Aorta (tissue), 5 donors: Measurements from ENCODE around the gene STX8. TPM values are rescaled to one million over a fixed set of nuclear protein-coding genes. Genes with fewer than 3 reads are reported as not detected.

Experiments used
- ATAC-seq: fragments of 200-7000 bp; cut with Tn5 transposase; one replicate; pipeline ENCODE4 v1.9.1; 2022; ENCODE audit warnings: moderate library complexity; ENCODE audit not compliant: low FRiP score
- DNase-seq, 2 donors: peaks; one replicate each; pipeline ENCODE4 v3.0.0-alpha.2; 2020
- H3K27ac ChIP-seq, 2 donors: one replicate each; pipeline ENCODE4 v1.5.1; 2013; ENCODE audit warnings: low read length in 2 of 2, mild to moderate bottlenecking in 2 of 2, moderate library complexity in 2 of 2, control low read depth in 1 of 2, inconsistent platforms in 1 of 2, low read depth in 1 of 2
- H3K27me3 ChIP-seq, 2 donors: one replicate each; pipeline ENCODE4 v1.6.1; 2013; ENCODE audit warnings: control low read depth in 1 of 2, low read length in 1 of 2, mild to moderate bottlenecking in 1 of 2, moderate library complexity in 1 of 2; ENCODE audit not compliant: insufficient read depth in 2 of 2, control insufficient read depth in 1 of 2
- H3K36me3 ChIP-seq, 2 donors: one replicate each; pipeline ENCODE4 v1.6.1; 2013; ENCODE audit warnings: control low read depth in 1 of 2, low read length in 1 of 2, mild to moderate bottlenecking in 1 of 2; ENCODE audit not compliant: insufficient read depth in 2 of 2, control insufficient read depth in 1 of 2
- H3K4me1 ChIP-seq, 2 donors: one replicate each; pipeline ENCODE4 v1.6.1; 2013; ENCODE audit warnings: low read length in 2 of 2, control low read depth in 1 of 2, mild to moderate bottlenecking in 1 of 2, moderate library complexity in 1 of 2; ENCODE audit not compliant: insufficient read depth in 2 of 2, control insufficient read depth in 1 of 2
- H3K4me3 ChIP-seq, 2 donors: one replicate each; pipeline ENCODE4 v1.5.1; 2013; ENCODE audit warnings: low read length in 2 of 2, control low read depth in 1 of 2, mild to moderate bottlenecking in 1 of 2
- H3K9me3 ChIP-seq: one replicate; pipeline ENCODE4 v1.6.1; 2013; ENCODE audit warnings: mild to moderate bottlenecking, low read length; ENCODE audit not compliant: control insufficient read depth
- WGBS, 2 donors: extraction: QIAGEN DNeasy Blood & Tissue Kit; methylation state at CpG; one replicate each; pipeline ENCODE4 v1.1.7; 2013; 5-methylcytosine and 5-hydroxymethylcytosine counted together
- intact Hi-C, 2 donors: fragments of 100-400 bp; cut with DNase I; formaldehyde crosslinking; loops; one replicate each; pipeline versions ENCODE4 v1.14.2 to v1.15.0; 2022
- polyA plus RNA-seq, 2 donors: library from polyadenylated mRNA; stranded (reverse); fragments of 200-250 nt; gene quantifications; one replicate each; pipeline ENCODE4 v1.2.3, GENCODE V29; 2013
- total RNA-seq, 2 donors: library from RNA; stranded (reverse); fragmentation: NEBNext Ultra II Directional; extraction: Animal tissue kit (Norgen Biotek cat#: 25700); gene quantifications; one replicate each; pipeline ENCODE4 v1.2.1, GENCODE V29; 2021
- donor health status: healthy with polysubstance abuse.
- donor health status: Bipolar disorder and iron deficiency.
- donor health status: DM: no; HTN: no; CAD: no.
- donor health status: DM: no; HTN: no; CAD: no.
- donor health status: DM: yes; HTN: yes; CAD: no.

STX8 gene
- total and polyA plus RNA-seq, 4 donors: 57.4 to 108 (median 68.5) TPM

DNA sequence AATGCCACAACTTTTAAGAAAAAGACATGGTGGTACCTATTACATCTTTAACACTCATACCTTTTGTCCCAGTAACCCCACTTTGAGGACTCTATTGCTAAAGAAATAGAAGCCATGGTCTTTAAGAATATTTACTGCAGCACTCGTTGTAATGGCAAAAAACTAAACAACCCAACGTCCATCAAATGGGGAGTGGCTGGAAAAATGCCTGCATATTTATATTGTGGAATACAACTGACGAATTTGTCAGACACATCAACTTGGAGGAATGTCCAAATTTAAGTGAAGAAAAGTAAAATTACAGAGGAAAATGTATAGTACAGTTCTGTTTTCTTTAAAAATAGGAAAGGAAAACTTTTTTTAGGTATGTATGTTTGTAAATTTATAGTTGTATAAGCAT is 47.8 kb downstream of the STX8 start:
- Histone ChIP-seq H3K4me3 (no peak overlapping the region), H3K9me3 (no peaks in the 10 kb centered on the region), H3K36me3 (no peaks in the 10 kb centered on the region), H3K4me1 (no peaks in the 10 kb centered on the region), H3K27me3 (no peaks in the 10 kb centered on the region), H3K27ac (no peak overlapping the region)
- intact Hi-C loops: no loop called here
- ATAC-seq (no peak), DNase-seq (no peak)
- 64% methylated on average over 3 of the region's 3 CpGs for WGBS, 2 donors

DNA sequence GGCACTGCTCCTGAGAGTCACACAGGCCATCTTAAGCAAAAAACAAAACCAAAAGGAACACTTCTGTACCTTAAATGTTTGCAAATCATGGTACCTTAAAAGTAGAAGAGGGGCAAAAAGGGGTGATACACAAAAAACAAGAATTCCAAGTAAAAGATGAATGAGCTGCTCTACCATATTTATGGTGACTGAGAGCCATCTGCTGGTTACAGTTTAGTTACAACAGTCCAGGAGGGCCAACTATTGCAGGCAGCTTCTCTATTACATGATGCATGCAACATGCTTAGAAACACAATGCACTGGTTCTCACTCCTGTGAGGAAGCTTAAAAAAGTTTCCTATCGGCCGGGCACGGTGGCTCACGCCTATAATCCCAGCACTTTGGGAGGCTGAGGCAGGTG is 53.5 kb downstream of the STX8 start:
- Histone ChIP-seq H3K4me3 (no peak overlapping the region), H3K27me3 (no peaks in the 10 kb centered on the region), H3K27ac (no peak overlapping the region), H3K9me3 (no peaks in the 10 kb centered on the region), H3K36me3 (no peaks in the 10 kb centered on the region), H3K4me1 (no peaks in the 10 kb centered on the region)
- WGBS, 2 donors: 23 to 25% methylated on average over 4 of the region's 4 CpGs
- ATAC-seq (no peak), DNase-seq (no peak)
- intact Hi-C loops: loop anchor here (2.0 to 5.0 kb wide), 3 partner anchors 230 to 530 kb away; no protein-coding TSS in a partner anchor

DNA sequence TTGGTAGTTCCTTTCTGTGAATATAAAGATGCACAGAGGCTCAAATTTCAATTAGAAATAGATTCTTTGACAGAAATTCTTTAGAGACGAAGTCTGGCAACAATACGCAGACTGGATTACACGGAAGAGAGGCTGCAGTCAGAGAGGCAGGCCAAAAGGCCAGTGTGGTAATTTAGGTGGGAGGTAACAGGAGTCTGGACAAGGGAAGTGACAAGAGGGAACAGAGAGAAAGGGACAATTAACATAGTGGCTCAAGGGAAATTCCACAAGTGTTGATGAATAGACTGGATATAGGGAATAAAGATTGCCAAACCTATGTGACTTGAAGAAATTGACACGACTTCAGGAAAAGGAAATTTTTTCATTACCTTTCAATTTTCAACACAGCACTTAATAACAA is 54.6 kb downstream of the STX8 start:
- ATAC-seq (no peak), DNase-seq (no peak)
- no peaks in the 10 kb centered on the region for H3K36me3 ChIP-seq
- no peak overlapping the region for H3K4me3 ChIP-seq
- no peaks in the 10 kb centered on the region for H3K27me3 ChIP-seq
- WGBS, 2 donors: 58 to 81% methylated on average over 4 of the region's 4 CpGs
- no peaks in the 10 kb centered on the region for H3K4me1 ChIP-seq
- no peak overlapping the region for H3K27ac ChIP-seq
- H3K9me3 ChIP-seq: no peaks in the 10 kb centered on the region
- intact Hi-C loops: loop anchor here (5.0 kb wide), 2 partner anchors 229 to 529 kb away; no protein-coding TSS in a partner anchor

DNA sequence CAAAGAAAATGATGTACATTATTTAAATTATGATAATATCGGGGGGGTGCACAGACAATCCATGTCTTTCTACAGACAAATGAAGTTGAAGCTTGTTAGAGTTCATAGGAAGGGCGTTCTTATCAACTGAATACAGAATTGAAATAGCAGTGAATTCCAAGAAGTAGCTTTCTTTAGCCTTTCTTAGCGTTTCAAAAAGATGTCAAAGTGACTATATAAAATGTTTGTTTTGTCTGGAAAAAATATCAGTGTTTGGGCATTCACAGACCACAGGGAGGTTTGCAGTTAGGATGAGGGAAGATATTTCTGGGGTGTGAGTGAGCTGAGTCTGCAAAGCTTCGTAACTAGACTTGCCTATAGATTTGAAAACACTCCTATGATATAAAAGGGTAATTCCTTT is 55.0 kb downstream of the STX8 start:
- Histone ChIP-seq H3K4me3 (no peak overlapping the region), H3K27me3 (no peaks in the 10 kb centered on the region), H3K9me3 (no peaks in the 10 kb centered on the region), H3K36me3 (no peaks in the 10 kb centered on the region), H3K27ac (no peak overlapping the region), H3K4me1 (no peaks in the 10 kb centered on the region)
- ATAC-seq (no peak), DNase-seq (no peak)
- intact Hi-C loops: loop anchor here (5.0 kb wide), 2 partner anchors 228 to 528 kb away; no protein-coding TSS in a partner anchor
- 45 to 55% methylated on average over 4 of the region's 4 CpGs for WGBS, 2 donors

DNA sequence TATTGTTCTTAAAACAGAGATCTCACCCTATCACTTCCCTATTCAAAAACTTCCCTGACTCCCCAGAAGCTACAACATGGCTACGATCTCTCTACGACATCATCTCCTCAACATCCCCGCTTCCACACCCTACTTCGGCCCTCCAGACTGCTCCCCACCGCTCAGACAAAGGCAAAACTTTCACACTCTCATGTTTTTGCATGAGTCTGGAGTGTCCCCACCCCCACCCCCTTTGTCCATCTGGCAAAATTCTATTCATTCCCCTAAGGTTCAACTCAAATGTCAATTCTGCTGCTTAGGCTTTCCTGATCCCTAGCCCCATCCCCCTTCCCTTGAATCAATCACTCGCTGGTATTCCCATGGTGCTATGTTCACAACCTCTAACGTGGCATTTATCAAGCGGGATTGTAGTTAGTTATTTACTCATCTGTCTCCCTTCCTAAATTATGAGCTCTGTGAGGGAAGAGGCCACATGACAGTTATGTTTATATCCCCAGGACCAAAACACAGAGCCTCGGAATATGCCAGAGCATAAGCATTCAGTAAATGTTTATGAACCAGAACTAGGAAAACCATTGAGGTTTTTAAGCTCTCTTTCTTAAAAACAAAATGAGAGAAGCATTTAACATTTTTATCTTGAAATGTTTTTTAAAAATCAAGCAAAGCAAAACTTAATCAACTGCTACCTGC is 55.9 kb downstream of the STX8 start:
- Histone ChIP-seq H3K4me3 (no peak overlapping the region), H3K27me3 (no peaks in the 10 kb centered on the region), H3K9me3 (no peaks in the 10 kb centered on the region), H3K27ac (no peak overlapping the region), H3K36me3 (no peaks in the 10 kb centered on the region), H3K4me1 (no peaks in the 10 kb centered on the region)
- intact Hi-C loops: loop anchor here (5.0 kb wide), 2 partner anchors 227 to 527 kb away; no protein-coding TSS in a partner anchor
- 79 to 81% methylated on average over 9 of the region's 9 CpGs for WGBS, 2 donors
- DNase-seq (no peak), ATAC-seq (no peak)

DNA sequence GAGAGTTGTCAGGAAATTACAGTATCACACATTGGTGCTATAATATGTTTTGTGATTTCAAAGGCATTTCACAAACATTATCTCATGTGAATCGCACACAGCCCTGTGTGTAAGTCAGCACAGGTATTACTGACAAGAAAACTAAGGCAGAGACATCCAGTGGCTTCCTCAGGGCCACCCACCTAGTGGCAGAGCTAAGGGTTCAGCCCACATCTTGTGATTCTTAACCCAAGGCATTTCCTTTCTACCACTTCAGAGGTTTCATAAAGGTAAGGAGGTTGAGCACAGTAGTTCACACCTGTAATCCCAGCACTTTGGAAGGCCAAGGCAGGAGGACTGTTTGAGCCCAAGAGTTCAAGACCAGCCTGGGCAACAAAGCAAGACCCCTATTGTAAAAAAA is 58.2 kb downstream of the STX8 start:
- no peaks in the 10 kb centered on the region for H3K36me3 ChIP-seq
- WGBS, 2 donors: 93 to 97% methylated on average over 1 of the region's 1 CpG
- H3K27me3 ChIP-seq: no peaks in the 10 kb centered on the region
- ATAC-seq (no peak), DNase-seq (no peak)
- H3K27ac ChIP-seq: no peak overlapping the region
- no peaks in the 10 kb centered on the region for H3K9me3 ChIP-seq
- no peak overlapping the region for H3K4me3 ChIP-seq
- intact Hi-C loops: no loop called here
- H3K4me1 ChIP-seq: no peaks in the 10 kb centered on the region

DNA sequence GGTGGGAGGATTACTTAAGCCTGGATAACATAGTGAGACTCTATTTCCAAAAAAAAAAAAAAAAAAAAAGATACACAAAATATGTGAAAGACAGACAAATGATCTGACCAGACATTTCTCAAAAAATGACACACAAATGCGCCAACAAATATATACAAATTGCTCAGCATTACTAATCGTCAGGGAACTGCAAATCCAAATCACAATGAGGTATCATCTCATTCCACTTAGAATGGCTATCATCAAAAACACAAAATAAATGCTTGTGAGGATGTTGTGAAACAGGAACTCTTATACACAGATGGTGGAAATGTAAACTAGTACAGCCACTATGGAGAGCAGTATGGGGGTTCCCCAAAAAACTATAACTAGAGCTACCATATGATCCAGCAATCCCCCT is 62.4 kb downstream of the STX8 start:
- no peak for ATAC-seq
- no peaks in the 10 kb centered on the region for H3K27me3 ChIP-seq
- no peaks in the 10 kb centered on the region for H3K9me3 ChIP-seq
- no peaks in the 10 kb centered on the region for H3K36me3 ChIP-seq
- no peaks in the 10 kb centered on the region for H3K4me1 ChIP-seq
- H3K27ac ChIP-seq: no peak overlapping the region
- no peak for DNase-seq
- H3K4me3 ChIP-seq: no peak overlapping the region
- intact Hi-C loops: no loop called here
- WGBS, 2 donors: 90 to 95% methylated on average over 2 of the region's 2 CpGs

DNA sequence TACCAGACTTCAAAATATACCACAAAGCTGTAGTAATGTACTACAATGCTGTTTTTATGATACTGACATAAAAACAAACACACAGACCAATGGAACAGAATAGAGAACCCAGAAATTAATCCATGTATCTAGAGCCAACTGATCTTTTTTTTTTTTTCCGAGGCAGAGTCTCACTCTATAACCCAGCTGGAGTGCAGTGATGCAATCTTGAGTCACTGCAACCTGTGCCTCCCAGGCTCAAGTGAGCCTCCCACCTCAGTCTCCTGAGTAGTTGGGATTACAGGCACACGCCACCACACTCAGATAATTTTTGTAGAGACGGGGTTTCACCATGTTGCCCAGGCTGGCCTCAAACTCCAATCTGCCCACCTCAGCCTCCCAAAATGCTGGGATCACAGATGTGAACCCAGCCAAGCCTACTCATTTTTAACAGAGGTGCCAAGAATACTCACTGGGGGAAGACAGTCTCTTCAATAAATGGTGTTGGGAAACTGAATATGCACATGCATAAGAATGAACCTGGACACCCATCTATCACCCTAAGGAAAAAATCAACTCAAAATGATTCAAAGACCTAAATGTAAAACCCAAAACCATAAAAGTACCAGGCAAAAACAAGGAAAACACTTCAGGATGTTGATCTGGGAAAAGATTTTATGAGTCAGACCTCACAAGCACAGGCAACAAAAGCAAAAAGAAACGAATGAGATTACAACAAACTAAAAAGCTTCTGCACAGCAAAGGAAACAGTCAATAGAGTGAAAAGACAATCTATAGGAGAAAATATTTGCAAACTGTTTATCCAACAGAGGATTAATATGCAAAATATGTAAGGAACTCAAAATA is 63.1 kb downstream of the STX8 start:
- ATAC-seq: no peak
- Histone ChIP-seq H3K27ac (no peak overlapping the region), H3K4me1 (no peaks in the 10 kb centered on the region), H3K9me3 (no peaks in the 10 kb centered on the region), H3K4me3 (no peak overlapping the region), H3K27me3 (no peaks in the 10 kb centered on the region), H3K36me3 (no peaks in the 10 kb centered on the region)
- intact Hi-C loops: no loop called here
- DNase-seq: no peak
- 55 to 59% methylated on average over 4 of the region's 4 CpGs for WGBS, 2 donors
